Cardiac fibroblast (primary cell): ENCODE results near the gene ARID1A.
"Not testable (repeated sequence)": the region's sequence is repeated elsewhere in the genome, so short reads cannot be mapped to it uniquely, and the experiment has no call there.

Experiments used
- DNase-seq, 2 donors: peaks; one replicate each; pipeline versions ENCODE4 v3.0.0 to v3.0.0-alpha.2; 2010; ENCODE audit warnings: low read depth in 2 of 2
- H3K4me3 ChIP-seq, 2 donors: replicated peaks in 1 of 2; 1 replicate in 1 of 2; 2 replicates in 1 of 2; pipeline ENCODE4 v1.5.1; 2011; ENCODE audit warnings: low read depth in 2 of 2, low read length in 2 of 2, mild to moderate bottlenecking in 2 of 2, moderate library complexity in 1 of 2
- TF ChIP-seq, protein P1 (sequence below): IDR thresholded peaks from one replicate; pipeline ENCODE4 v1.5.1; 2011; ENCODE audit warnings: low read depth, mild to moderate bottlenecking, low read length, inconsistent platforms

Gene ARID1A

DNA sequence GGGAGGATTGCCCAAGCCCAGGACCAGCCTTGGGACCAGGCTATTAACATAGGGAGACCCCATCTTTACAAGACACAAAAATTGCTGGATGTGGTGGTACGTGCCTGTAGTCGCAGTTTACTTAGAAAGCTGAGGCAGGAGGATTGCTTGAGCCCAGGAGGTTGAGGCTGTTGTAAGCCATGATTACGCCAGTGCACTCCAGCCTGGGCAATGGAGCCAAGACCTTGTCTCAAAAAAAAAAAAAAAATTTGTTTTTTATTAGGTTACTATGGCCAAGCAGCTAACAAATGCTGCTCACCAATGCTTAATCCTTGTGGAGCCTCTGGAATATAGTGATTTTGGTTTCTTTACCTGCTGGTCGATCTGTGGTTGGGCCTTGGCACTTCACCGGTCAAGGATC is 8.8 kb downstream of the ARID1A start:
- no peak overlapping the region for H3K4me3 ChIP-seq
- no peak for DNase-seq
- TF ChIP-seq, protein P1, sequence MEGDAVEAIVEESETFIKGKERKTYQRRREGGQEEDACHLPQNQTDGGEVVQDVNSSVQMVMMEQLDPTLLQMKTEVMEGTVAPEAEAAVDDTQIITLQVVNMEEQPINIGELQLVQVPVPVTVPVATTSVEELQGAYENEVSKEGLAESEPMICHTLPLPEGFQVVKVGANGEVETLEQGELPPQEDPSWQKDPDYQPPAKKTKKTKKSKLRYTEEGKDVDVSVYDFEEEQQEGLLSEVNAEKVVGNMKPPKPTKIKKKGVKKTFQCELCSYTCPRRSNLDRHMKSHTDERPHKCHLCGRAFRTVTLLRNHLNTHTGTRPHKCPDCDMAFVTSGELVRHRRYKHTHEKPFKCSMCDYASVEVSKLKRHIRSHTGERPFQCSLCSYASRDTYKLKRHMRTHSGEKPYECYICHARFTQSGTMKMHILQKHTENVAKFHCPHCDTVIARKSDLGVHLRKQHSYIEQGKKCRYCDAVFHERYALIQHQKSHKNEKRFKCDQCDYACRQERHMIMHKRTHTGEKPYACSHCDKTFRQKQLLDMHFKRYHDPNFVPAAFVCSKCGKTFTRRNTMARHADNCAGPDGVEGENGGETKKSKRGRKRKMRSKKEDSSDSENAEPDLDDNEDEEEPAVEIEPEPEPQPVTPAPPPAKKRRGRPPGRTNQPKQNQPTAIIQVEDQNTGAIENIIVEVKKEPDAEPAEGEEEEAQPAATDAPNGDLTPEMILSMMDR, result no peak

- DNase-seq, H3K4me3 ChIP-seq: not testable (repeated sequence)
These were observed 9.4 kb downstream of the ARID1A start for GRCh38 chr1:26705227-26705626.

- peak; percentile 74 to 80 for DNase-seq
- H3K4me3 ChIP-seq, result no peak overlapping the region
- TF ChIP-seq, protein P1, result no peak
These were observed 10.0 kb downstream of the ARID1A start for GRCh38 chr1:26705788-26706311.

DNA sequence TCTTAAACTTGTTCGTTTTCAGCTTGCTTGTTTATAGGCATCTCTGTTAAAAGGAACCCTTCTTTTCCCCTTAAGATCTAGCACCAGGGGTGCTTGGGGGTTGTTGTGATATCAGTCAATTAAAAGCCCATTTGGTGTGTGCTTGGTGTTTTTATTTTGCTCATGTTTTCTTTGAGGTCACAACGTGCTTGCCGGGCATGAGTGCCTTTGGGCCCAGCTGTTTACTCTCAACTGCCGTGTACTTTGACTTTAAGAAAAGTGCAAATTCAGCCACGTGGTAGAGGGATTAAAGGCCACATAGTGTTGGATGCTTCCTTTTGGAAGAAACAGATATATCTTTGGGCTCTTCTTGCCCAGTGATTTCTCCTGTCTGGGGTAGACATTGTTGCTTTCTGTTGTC is 10.5 kb downstream of the ARID1A start:
- no peak overlapping the region for H3K4me3 ChIP-seq
- TF ChIP-seq, protein P1, result no peak
- DNase-seq, result no peak

DNA sequence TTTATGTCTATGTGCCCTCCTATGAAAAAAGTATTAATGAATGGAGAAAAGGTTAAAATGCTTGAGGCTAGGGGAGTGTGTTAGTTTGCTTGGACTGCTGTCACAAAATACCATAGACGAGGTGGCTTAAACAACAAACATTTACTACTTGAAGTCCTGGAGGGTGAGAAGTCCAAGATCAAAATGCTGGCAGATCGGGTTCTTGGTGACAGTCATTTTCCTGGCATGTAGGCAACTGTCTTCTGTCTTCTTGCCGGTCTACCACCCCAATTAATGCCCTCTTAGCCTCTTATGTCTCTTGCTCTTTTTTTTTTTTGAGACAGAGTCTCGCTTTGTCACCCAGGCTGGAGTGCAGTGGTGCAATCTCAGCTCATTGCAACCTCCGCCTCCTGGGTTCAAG is 15.0 kb downstream of the ARID1A start:
- TF ChIP-seq, protein P1, result no peak
- no peak overlapping the region for H3K4me3 ChIP-seq
- DNase-seq, result no peak

DNA sequence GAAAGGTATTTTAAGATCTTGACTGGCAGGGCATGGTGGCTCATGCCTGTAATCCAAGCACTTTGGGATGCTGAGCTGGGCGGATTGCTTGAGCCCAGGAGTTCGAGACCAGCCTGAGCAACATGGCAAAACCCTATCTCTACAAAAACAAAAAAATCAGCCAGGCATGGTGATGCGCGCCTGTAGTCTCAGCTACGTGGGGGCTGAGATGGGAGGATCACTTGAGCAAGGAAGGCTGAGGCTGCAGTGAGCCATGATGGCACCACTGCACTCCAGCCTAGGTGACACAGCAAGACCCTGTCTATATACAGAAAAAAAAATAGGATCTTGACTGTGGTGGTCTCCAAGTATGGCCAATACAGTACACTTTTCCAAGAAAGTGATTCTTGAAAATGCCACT is 16.0 kb downstream of the ARID1A start:
- TF ChIP-seq, protein P1, result no peak
- DNase-seq, result no peak
- no peak overlapping the region for H3K4me3 ChIP-seq

GRCh38 chr1:26717017-26717491 is 21.2 kb downstream of the ARID1A start:
- no peak overlapping the region for H3K4me3 ChIP-seq
- DNase-seq, result peak; percentile 70 to 87
- TF ChIP-seq, protein P1, result no peak
